Hepatic stellate cell (primary cell): ENCODE measurements around the gene AMIGO1.

Source experiments
- DNase-seq: peaks from one replicate; pipeline ENCODE4 v3.0.0; 2011; ENCODE audit warnings: low spot score

Gene AMIGO1

DNA sequence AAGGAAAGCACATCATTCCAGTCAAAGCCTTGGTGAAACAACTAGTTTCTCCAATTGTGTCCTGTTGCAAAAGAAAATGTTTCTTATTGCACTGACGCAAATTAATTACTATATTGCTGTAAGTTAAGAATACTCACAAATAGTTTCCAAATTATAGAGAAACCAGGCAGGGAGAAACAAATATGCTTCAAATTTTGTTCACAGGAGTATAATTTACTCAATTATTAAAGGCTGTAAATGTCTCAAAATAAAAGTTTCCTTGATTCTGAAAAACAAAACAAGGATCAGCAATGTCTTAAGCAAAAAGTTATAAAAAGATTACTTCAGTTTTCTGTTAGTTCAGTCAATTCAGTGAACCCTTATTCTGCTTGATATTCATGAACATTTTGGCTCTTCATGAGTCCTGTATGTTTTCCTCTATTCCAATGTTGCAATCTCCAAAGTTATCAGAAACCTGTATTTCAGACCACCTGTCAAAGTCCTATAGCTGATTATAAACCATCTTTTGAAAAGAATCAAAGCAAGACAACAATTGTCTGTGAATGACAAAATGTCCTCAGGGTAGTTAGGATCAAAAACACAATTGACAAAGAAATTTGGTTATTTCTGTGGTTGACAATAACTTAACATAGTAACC is 54.9 kb downstream of the AMIGO1 start:
- no peak for DNase-seq
